Measurements from ENCODE around the gene SMOC2.

- no peak for TF ChIP-seq CTCF (IDR thresholded peaks at IDR 0.05; ENCODE audit: poor library complexity, severe bottlenecking)
- TF ChIP-seq EZH2 (IDR thresholded peaks at IDR 0.05; ENCODE audit: borderline replicate concordance, insufficient read depth, low read length, poor library complexity, severe bottlenecking), result no peak
- TF ChIP-seq REST (IDR thresholded peaks at IDR 0.05; ENCODE audit: borderline replicate concordance), result no peak
These were observed 79.2 kb downstream of the SMOC2 start for GRCh38 chr6:168520233-168520632.
